CD8-positive, alpha-beta memory T cell (primary cell): ENCODE data around the gene IGFBP2. TPM values are rescaled to one million over a fixed set of nuclear protein-coding genes. Genes with fewer than 3 reads are reported as not detected.

Experiments used
- CTCF ChIA-PET: fragments of 350-600 bp; sonication (Branson Sonifier 250); formaldehyde crosslinking; loops from one replicate; lab custom pipeline; 2021; ENCODE audit warnings: antibody characterized with exemption; lab: Charles Lee
- POLR2A ChIA-PET: fragments of 350-600 bp; sonication (Branson Sonifier 250); formaldehyde crosslinking; loops from one replicate; lab custom pipeline; 2021; ENCODE audit warnings: antibody characterized with exemption; lab: Charles Lee
- DNase-seq, 5 donors: peaks; one replicate each; pipeline versions ENCODE4 v3.0.0 to v3.0.0-alpha.2; 2020 to 2022; ENCODE audit warnings: mixed read lengths in 1 of 5
- H3K27ac ChIP-seq: one replicate; pipeline ENCODE4 v1.7.0; 2013; ENCODE audit warnings: low read depth, mild to moderate bottlenecking, low read length, moderate library complexity
- H3K27me3 ChIP-seq: 2 replicates; pipeline ENCODE4 v1.7.0; 2013; ENCODE audit warnings: low read length, mild to moderate bottlenecking; ENCODE audit not compliant: insufficient read depth, poor library complexity, severe bottlenecking
- H3K36me3 ChIP-seq: 2 replicates; pipeline ENCODE4 v1.7.0; 2013; ENCODE audit warnings: mild to moderate bottlenecking, low read length, moderate library complexity; ENCODE audit not compliant: insufficient read depth
- H3K4me1 ChIP-seq: 2 replicates; pipeline ENCODE4 v1.7.0; 2013; ENCODE audit warnings: mild to moderate bottlenecking, low read length, moderate library complexity; ENCODE audit not compliant: insufficient read depth
- H3K4me3 ChIP-seq: 2 replicates; pipeline ENCODE4 v1.7.0; 2013; ENCODE audit warnings: mild to moderate bottlenecking, low read length
- H3K9me3 ChIP-seq: 2 replicates; pipeline ENCODE4 v1.7.0; 2013; ENCODE audit warnings: mild to moderate bottlenecking, low read length
- H3K27ac Mint-ChIP-seq, 8 donors: one replicate each; pipeline ENCODE4 v1.8.0; 2020 to 2021; ENCODE audit warnings: mixed read lengths in 8 of 8, mild to moderate bottlenecking in 6 of 8, inconsistent platforms in 3 of 8, moderate library complexity in 3 of 8
- H3K27me3 Mint-ChIP-seq, 2 donors: one replicate each; pipeline ENCODE4 v1.8.0; 2020 to 2021; ENCODE audit warnings: mixed read lengths in 2 of 2, mild to moderate bottlenecking in 1 of 2, moderate library complexity in 1 of 2
- H3K36me3 Mint-ChIP-seq, 3 donors: one replicate each; pipeline ENCODE4 v1.8.0; 2020 to 2021; ENCODE audit warnings: mixed read lengths in 3 of 3, inconsistent platforms in 1 of 3, mild to moderate bottlenecking in 1 of 3
- H3K4me1 Mint-ChIP-seq, 3 donors: one replicate each; pipeline ENCODE4 v1.8.0; 2020 to 2021; ENCODE audit warnings: mixed read lengths in 3 of 3, inconsistent platforms in 1 of 3, mild to moderate bottlenecking in 1 of 3
- H3K4me3 Mint-ChIP-seq, 7 donors: one replicate each; pipeline ENCODE4 v1.8.0; 2020 to 2021; ENCODE audit warnings: mixed read lengths in 7 of 7, mild to moderate bottlenecking in 6 of 7, moderate library complexity in 4 of 7, inconsistent platforms in 2 of 7
- H3K9me3 Mint-ChIP-seq, 5 donors: one replicate each; pipeline ENCODE4 v1.8.0; 2020 to 2022; ENCODE audit warnings: mixed read lengths in 5 of 5, mild to moderate bottlenecking in 3 of 5, moderate library complexity in 2 of 5, inconsistent platforms in 1 of 5
- polyA plus RNA-seq: library from polyadenylated mRNA; unstranded; fragments of 300-500 nt; fragmentation: Illumina TruSeq; gene quantifications from one replicate; pipeline ENCODE4 v1.2.3, GENCODE V29; 2021
- total RNA-seq, 2 experiments: library from RNA; stranded (reverse); gene quantifications; one replicate each; pipeline ENCODE4 v1.2.3, GENCODE V29; 2021

Gene IGFBP2
- total and polyA plus RNA-seq, 3 experiments from 2014 or later = 0.84 to 1.2 (median 1.1) TPM

DNA sequence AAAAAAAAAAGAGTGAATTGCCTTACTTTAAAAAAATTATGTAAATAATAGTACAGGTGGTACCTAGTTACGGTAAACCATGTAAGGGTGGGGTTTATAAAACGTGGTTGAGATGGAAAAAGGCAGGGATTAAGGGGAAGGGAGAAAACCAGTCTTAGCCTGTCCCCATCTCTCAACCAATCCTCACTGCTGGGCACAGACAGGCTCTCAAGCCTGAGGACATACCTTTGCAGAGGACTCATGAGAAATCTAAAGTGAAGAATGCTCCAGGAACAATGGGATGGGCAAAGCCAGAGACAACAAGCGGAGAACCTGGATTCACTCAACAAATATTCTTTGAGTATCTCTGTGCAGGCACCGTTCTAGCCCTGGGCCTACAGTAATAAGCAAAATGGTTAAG lies 3.4 kb upstream of the IGFBP2 start:
- Mint-ChIP-seq H3K36me3 (no peaks in the 10 kb centered on the region), H3K27me3 (peaks cover 19 to 46% of the 10 kb centered on the region in 2 donors), H3K4me1 (peaks cover 10 to 17% (median 14%) of the 10 kb centered on the region in 3 donors), H3K27ac (no peak overlapping the region), H3K9me3 (peaks cover 0 to 2% (median 0%) of the 10 kb centered on the region in 5 donors), H3K4me3 (no peak overlapping the region)
- DNase-seq = no peak
- Histone ChIP-seq H3K36me3 (no peaks in the 10 kb centered on the region), H3K9me3 (no peaks in the 10 kb centered on the region), H3K27ac (no peak overlapping the region), H3K4me1 (no peaks in the 10 kb centered on the region), H3K4me3 (no peak overlapping the region), H3K27me3 (peaks cover 13% of the 10 kb centered on the region)
- CTCF ChIA-PET = no interaction called here
- POLR2A ChIA-PET = no interaction called here

GRCh38 chr2:216632346-216632951 lies 771 bp upstream of the IGFBP2 start:
- Histone ChIP-seq H3K27ac (no peak overlapping the region), H3K4me1 (no peaks in the 10 kb centered on the region), H3K27me3 (peaks cover 26% of the 10 kb centered on the region), H3K4me3 (no peak overlapping the region), H3K36me3 (no peaks in the 10 kb centered on the region), H3K9me3 (no peaks in the 10 kb centered on the region)
- POLR2A ChIA-PET = no interaction called here
- Mint-ChIP-seq H3K4me1 (peaks cover 19 to 25% (median 23%) of the 10 kb centered on the region in 3 donors), H3K36me3 (no peaks in the 10 kb centered on the region), H3K4me3 (peak overlapping the region; percentile 39 to 90 (median 76)), H3K27me3 (peaks cover 35 to 69% of the 10 kb centered on the region in 2 donors), H3K9me3 (peaks cover 0 to 2% (median 0%) of the 10 kb centered on the region in 5 donors), H3K27ac (no peak overlapping the region)
- DNase-seq = no peak
- CTCF ChIA-PET = no interaction called here

- CTCF ChIA-PET = no interaction called here
- POLR2A ChIA-PET = no interaction called here
- Mint-ChIP-seq H3K36me3 (no peaks in the 10 kb centered on the region), H3K4me1 (peaks cover 19 to 25% (median 23%) of the 10 kb centered on the region in 3 donors), H3K9me3 (peaks cover 0 to 2% (median 0%) of the 10 kb centered on the region in 5 donors), H3K27me3 (peaks cover 39 to 72% of the 10 kb centered on the region in 2 donors), H3K27ac (peak overlapping the region in 1 of 8 donors; percentile 15), H3K4me3 (peak overlapping the region; percentile 26 to 78 (median 69))
- Histone ChIP-seq H3K9me3 (no peaks in the 10 kb centered on the region), H3K4me1 (no peaks in the 10 kb centered on the region), H3K4me3 (no peak overlapping the region), H3K36me3 (no peaks in the 10 kb centered on the region), H3K27me3 (peaks cover 26% of the 10 kb centered on the region), H3K27ac (no peak overlapping the region)
- DNase-seq = no peak
Observed at GRCh38 chr2:216633616-216634369, 573 bp downstream of the IGFBP2 start.

DNA sequence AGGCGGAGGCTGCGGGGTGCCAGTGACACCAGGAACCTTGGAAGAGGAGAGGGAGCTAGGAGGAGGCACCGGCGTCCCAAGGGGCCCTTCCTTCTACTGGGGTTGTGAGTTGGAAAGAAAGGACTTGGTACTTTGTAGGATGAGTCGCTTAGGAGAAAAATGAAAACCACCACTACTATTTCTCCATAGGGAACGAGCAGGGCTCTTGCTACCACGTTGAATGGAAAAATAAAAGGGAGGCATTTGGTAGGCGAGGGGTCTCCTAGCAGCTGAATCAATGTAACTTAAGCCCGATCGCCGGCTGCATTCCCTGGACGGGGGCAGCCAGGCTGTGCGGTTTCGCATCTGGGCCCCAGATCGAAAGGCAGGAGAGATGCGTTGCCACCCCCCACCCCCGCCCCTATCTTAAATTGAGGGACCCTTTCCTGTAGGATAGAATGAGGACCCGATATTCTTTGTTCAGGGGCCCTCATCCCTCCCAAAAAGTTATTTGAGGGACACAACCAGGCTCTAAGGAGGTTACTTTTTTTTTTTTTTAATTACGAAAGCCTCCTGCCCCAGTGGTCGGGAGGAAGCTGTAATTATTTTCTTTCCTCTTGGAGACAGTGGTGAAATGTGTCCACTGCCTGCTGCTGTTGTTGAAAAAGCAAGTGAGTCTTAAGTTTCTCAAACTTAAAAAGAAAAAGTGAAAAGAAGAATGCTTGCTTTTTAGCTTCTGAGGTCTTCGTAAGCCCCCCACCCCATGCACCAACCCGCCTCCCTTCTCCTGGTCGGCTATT lies 1.3 kb downstream of the IGFBP2 start:
- Histone ChIP-seq H3K27ac (no peak overlapping the region), H3K36me3 (no peaks in the 10 kb centered on the region), H3K4me1 (no peaks in the 10 kb centered on the region), H3K4me3 (no peak overlapping the region), H3K27me3 (peaks cover 26% of the 10 kb centered on the region), H3K9me3 (no peaks in the 10 kb centered on the region)
- CTCF ChIA-PET = no interaction called here
- POLR2A ChIA-PET = no interaction called here
- peak overlapping the region in 2 of 8 donors; percentile 15 to 65 for H3K27ac Mint-ChIP-seq
- H3K9me3 Mint-ChIP-seq = peaks cover 0 to 2% (median 0%) of the 10 kb centered on the region in 5 donors
- peaks cover 19 to 25% (median 23%) of the 10 kb centered on the region in 3 donors for H3K4me1 Mint-ChIP-seq
- peaks cover 39 to 70% of the 10 kb centered on the region in 2 donors for H3K27me3 Mint-ChIP-seq
- H3K36me3 Mint-ChIP-seq = no peaks in the 10 kb centered on the region
- peak overlapping the region; percentile 26 to 78 (median 69) for H3K4me3 Mint-ChIP-seq
- DNase-seq = no peak

- Histone ChIP-seq H3K4me1 (no peaks in the 10 kb centered on the region), H3K9me3 (no peaks in the 10 kb centered on the region), H3K4me3 (no peak overlapping the region), H3K27me3 (peaks cover 26% of the 10 kb centered on the region), H3K36me3 (no peaks in the 10 kb centered on the region), H3K27ac (no peak overlapping the region)
- ChIA-PET CTCF (no interaction called here), POLR2A (no interaction called here)
- peak overlapping the region in 4 of 7 donors; percentile 33 to 78 (median 52) for H3K4me3 Mint-ChIP-seq
- H3K4me1 Mint-ChIP-seq = peaks cover 19 to 25% (median 23%) of the 10 kb centered on the region in 3 donors
- H3K36me3 Mint-ChIP-seq = no peaks in the 10 kb centered on the region
- H3K27me3 Mint-ChIP-seq = peaks cover 39 to 69% of the 10 kb centered on the region in 2 donors
- H3K9me3 Mint-ChIP-seq = peaks cover 0 to 2% (median 0%) of the 10 kb centered on the region in 5 donors
- DNase-seq = no peak
- peak overlapping the region in 1 of 8 donors; percentile 65 for H3K27ac Mint-ChIP-seq
Observed at GRCh38 chr2:216635171-216635570, 2.0 kb downstream of the IGFBP2 start.

DNA sequence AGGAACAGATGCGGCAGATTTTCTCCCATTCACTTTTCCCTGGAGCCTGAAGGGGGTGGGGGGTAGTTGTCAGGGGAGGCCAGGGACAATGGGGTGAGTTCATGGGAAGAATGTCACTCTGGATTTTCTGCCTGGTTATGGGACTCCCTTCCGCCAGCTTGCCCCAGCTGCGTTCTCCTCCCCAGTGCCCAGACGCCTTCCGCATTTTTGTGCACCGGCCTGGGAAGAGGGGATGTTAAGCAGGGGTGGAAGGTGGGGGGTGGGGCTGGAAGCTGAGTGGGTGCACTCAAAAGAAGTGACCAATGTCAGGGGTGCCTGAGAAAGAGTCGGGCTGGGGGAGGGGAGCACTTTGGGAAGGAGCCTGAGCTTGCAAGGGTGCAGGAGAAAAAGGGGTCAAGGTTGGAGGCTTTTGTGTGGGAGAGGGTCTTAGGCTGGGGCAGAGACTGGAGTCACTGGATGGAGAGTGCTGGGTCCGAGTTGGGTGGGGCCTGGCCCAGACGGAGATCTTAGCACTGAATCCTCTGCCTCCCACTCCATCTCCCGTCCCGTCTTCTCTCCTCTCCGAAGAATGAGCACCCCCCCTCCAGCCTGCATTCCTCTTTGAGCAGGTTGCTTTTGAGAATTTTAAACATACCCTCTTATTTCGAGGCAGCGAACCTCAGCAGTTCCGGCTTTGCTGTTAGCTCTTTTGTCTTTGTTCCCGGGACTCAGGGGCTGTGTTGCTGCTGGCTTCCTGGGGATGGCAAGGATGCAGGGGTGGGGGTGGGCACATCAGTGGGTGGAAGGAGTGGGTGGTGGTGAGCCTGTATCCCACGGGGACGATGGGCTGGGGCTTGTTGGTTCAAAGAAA lies 2.7 kb downstream of the IGFBP2 start:
- H3K9me3 ChIP-seq = no peaks in the 10 kb centered on the region
- H3K4me3 ChIP-seq = no peak overlapping the region
- H3K4me1 Mint-ChIP-seq = peaks cover 19 to 25% (median 23%) of the 10 kb centered on the region in 3 donors
- peaks cover 26% of the 10 kb centered on the region for H3K27me3 ChIP-seq
- no peaks in the 10 kb centered on the region for H3K36me3 ChIP-seq
- H3K27ac ChIP-seq = no peak overlapping the region
- peaks cover 0 to 2% (median 0%) of the 10 kb centered on the region in 5 donors for H3K9me3 Mint-ChIP-seq
- no peak overlapping the region for H3K27ac Mint-ChIP-seq
- ChIA-PET CTCF (no interaction called here), POLR2A (no interaction called here)
- DNase-seq = no peak
- H3K4me1 ChIP-seq = no peaks in the 10 kb centered on the region
- peak overlapping the region in 1 of 7 donors; percentile 46 for H3K4me3 Mint-ChIP-seq
- no peaks in the 10 kb centered on the region for H3K36me3 Mint-ChIP-seq
- peaks cover 39 to 69% of the 10 kb centered on the region in 2 donors for H3K27me3 Mint-ChIP-seq

- Mint-ChIP-seq H3K27ac (no peak overlapping the region), H3K4me3 (no peak overlapping the region), H3K9me3 (peaks cover 0 to 2% (median 0%) of the 10 kb centered on the region in 5 donors), H3K36me3 (no peaks in the 10 kb centered on the region), H3K27me3 (peaks cover 36 to 62% of the 10 kb centered on the region in 2 donors), H3K4me1 (peaks cover 19 to 25% (median 23%) of the 10 kb centered on the region in 3 donors)
- POLR2A ChIA-PET = no interaction called here
- H3K9me3 ChIP-seq = no peaks in the 10 kb centered on the region
- no peaks in the 10 kb centered on the region for H3K4me1 ChIP-seq
- H3K4me3 ChIP-seq = no peak overlapping the region
- DNase-seq = no peak
- no peak overlapping the region for H3K27ac ChIP-seq
- H3K36me3 ChIP-seq = no peaks in the 10 kb centered on the region
- H3K27me3 ChIP-seq = peaks cover 26% of the 10 kb centered on the region
- CTCF ChIA-PET = no interaction called here
Observed at GRCh38 chr2:216636551-216637450, 3.6 kb downstream of the IGFBP2 start.
